H9 (cell line): ENCODE measurements around the gene COL5A2. TPM values are rescaled to one million over a fixed set of nuclear protein-coding genes. Genes with fewer than 3 reads are reported as not detected.

ENCODE experiments used
- DNase-seq: peaks from one replicate; pipeline ENCODE4 v3.0.0-alpha.2; 2017
- H2AFZ ChIP-seq: one replicate; pipeline ENCODE4 v1.6.1; 2013; ENCODE audit warnings: mild to moderate bottlenecking, low read length, control low read depth, moderate library complexity
- H2AK5ac ChIP-seq: 2 replicates; pipeline ENCODE4 v1.6.1; 2013; ENCODE audit warnings: low read length, control low read depth, mixed read lengths; ENCODE audit not compliant: insufficient read length
- H2BK120ac ChIP-seq: one replicate; pipeline ENCODE4 v1.6.1; 2013; ENCODE audit warnings: low read depth, mild to moderate bottlenecking, low read length, control low read depth, inconsistent platforms; ENCODE audit not compliant: poor library complexity, severe bottlenecking
- H2BK12ac ChIP-seq: 2 replicates; pipeline ENCODE4 v1.6.1; 2013; ENCODE audit warnings: low read length, control low read depth, mixed read lengths, low read depth; ENCODE audit not compliant: insufficient read length
- H2BK15ac ChIP-seq: 2 replicates; pipeline ENCODE4 v1.6.1; 2013; ENCODE audit warnings: low read depth, low read length, control low read depth
- H2BK20ac ChIP-seq: one replicate; pipeline ENCODE4 v1.6.1; 2013; ENCODE audit warnings: low read depth, mild to moderate bottlenecking, low read length, control low read depth, inconsistent platforms; ENCODE audit not compliant: poor library complexity, severe bottlenecking
- H2BK5ac ChIP-seq: 2 replicates; pipeline ENCODE4 v1.6.1; 2013; ENCODE audit warnings: low read length, control low read depth, mixed read lengths; ENCODE audit not compliant: insufficient read length
- H3K14ac ChIP-seq: 2 replicates; pipeline ENCODE4 v1.6.1; 2013; ENCODE audit warnings: low read length, control low read depth; ENCODE audit not compliant: insufficient read depth
- H3K18ac ChIP-seq: 2 replicates; pipeline ENCODE4 v1.6.1; 2013; ENCODE audit warnings: low read depth, mild to moderate bottlenecking, mixed read lengths, low read length, control low read depth; ENCODE audit not compliant: insufficient read length
- H3K23ac ChIP-seq: 2 replicates; pipeline ENCODE4 v1.6.1; 2013; ENCODE audit warnings: low read length, control low read depth, mixed read lengths, low read depth; ENCODE audit not compliant: insufficient read length
- H3K23me2 ChIP-seq: 2 replicates; pipeline ENCODE4 v1.6.1; 2013; ENCODE audit warnings: low read depth, mild to moderate bottlenecking, mixed read lengths, low read length, control low read depth; ENCODE audit not compliant: insufficient read length, poor library complexity, severe bottlenecking
- H3K27ac ChIP-seq: 2 replicates; pipeline ENCODE4 v1.5.1; 2013; ENCODE audit warnings: low read length, control low read depth, mixed read lengths, low read depth; ENCODE audit not compliant: insufficient read length
- H3K27me3 ChIP-seq: 2 replicates; pipeline ENCODE4 v1.6.1; 2013; ENCODE audit warnings: low read length, control low read depth, inconsistent platforms; ENCODE audit not compliant: insufficient read depth
- H3K4ac ChIP-seq: 2 replicates; pipeline ENCODE4 v1.6.1; 2013; ENCODE audit warnings: low read depth, mild to moderate bottlenecking, control low read depth, inconsistent platforms, low read length, moderate library complexity
- H3K4me1 ChIP-seq: 2 replicates; pipeline ENCODE4 v1.6.1; 2013; ENCODE audit warnings: low read length, control low read depth, inconsistent platforms; ENCODE audit not compliant: insufficient read depth
- H3K4me2 ChIP-seq: 2 replicates; pipeline ENCODE4 v1.6.1; 2013; ENCODE audit warnings: low read length, control low read depth, mixed read lengths; ENCODE audit not compliant: insufficient read length, insufficient read depth
- H3K56ac ChIP-seq: 2 replicates; pipeline ENCODE4 v1.6.1; 2013; ENCODE audit warnings: low read depth, mild to moderate bottlenecking, mixed read lengths, low read length, control low read depth; ENCODE audit not compliant: insufficient read length
- H3K79me1 ChIP-seq: 2 replicates; pipeline ENCODE4 v1.6.1; 2013; ENCODE audit warnings: low read depth, mild to moderate bottlenecking, moderate library complexity, low read length, control low read depth, inconsistent platforms; ENCODE audit not compliant: insufficient read depth, poor library complexity, severe bottlenecking
- H3K79me2 ChIP-seq: 2 replicates; pipeline ENCODE4 v1.6.1; 2013; ENCODE audit warnings: low read length, control low read depth, inconsistent platforms; ENCODE audit not compliant: insufficient read depth
- H3K9ac ChIP-seq: 2 replicates; pipeline ENCODE4 v1.6.1; 2013; ENCODE audit warnings: low read length, control low read depth, mixed read lengths; ENCODE audit not compliant: insufficient read length; ENCODE audit errors: extremely low read depth
- H3K9me3 ChIP-seq: one replicate; pipeline ENCODE4 v1.6.1; 2013; ENCODE audit warnings: low read depth, low read length, inconsistent platforms; ENCODE audit not compliant: control insufficient read depth
- H3T11ph ChIP-seq: one replicate; pipeline ENCODE4 v1.6.1; 2013; ENCODE audit warnings: mild to moderate bottlenecking, low read length, control low read depth, inconsistent platforms
- H4K20me1 ChIP-seq: one replicate; pipeline ENCODE4 v1.6.1; 2013; ENCODE audit not compliant: control insufficient read depth, insufficient read length, insufficient read depth
- H4K5ac ChIP-seq: 2 replicates; pipeline ENCODE4 v1.6.1; 2013; ENCODE audit warnings: low read depth, mild to moderate bottlenecking, mixed read lengths, low read length, control low read depth; ENCODE audit not compliant: insufficient read length
- H4K8ac ChIP-seq: replicated peaks from 2 replicates; pipeline ENCODE4 v1.6.1; 2013; ENCODE audit warnings: low read length, control low read depth, mixed read lengths, low read depth; ENCODE audit not compliant: insufficient read length
- H4K91ac ChIP-seq: 2 replicates; pipeline ENCODE4 v1.6.1; 2013; ENCODE audit warnings: low read depth, mild to moderate bottlenecking, moderate library complexity, mixed read lengths, low read length, control low read depth; ENCODE audit not compliant: insufficient read length
- H3K27ac Mint-ChIP-seq, 3 experiments: 2 replicates in 2 of 3; 3 replicates in 1 of 3; pipeline ENCODE4 v1.8.0; 2020 to 2021; ENCODE audit warnings: mixed read lengths in 3 of 3, mild to moderate bottlenecking in 1 of 3, moderate library complexity in 1 of 3
- H3K27me3 Mint-ChIP-seq: 2 replicates; pipeline ENCODE4 v1.8.0; 2021; ENCODE audit warnings: low read depth, mild to moderate bottlenecking, moderate library complexity, mixed read lengths
- H3K36me3 Mint-ChIP-seq, 3 experiments: 2 replicates in 2 of 3; 3 replicates in 1 of 3; pipeline ENCODE4 v1.8.0; 2020 to 2021; ENCODE audit warnings: low read depth in 3 of 3, mixed read lengths in 3 of 3; ENCODE audit not compliant: insufficient read depth in 1 of 3
- H3K4me1 Mint-ChIP-seq, 2 experiments: 2 replicates each; pipeline ENCODE4 v1.8.0; 2020; ENCODE audit warnings: mixed read lengths in 2 of 2
- H3K4me3 Mint-ChIP-seq, 2 experiments: 2 replicates in 1 of 2; 3 replicates in 1 of 2; pipeline ENCODE4 v1.8.0; 2020 to 2021; ENCODE audit warnings: mild to moderate bottlenecking in 2 of 2, mixed read lengths in 2 of 2, moderate library complexity in 1 of 2
- H3K9me3 Mint-ChIP-seq, 2 experiments: 2 replicates in 1 of 2; 3 replicates in 1 of 2; pipeline ENCODE4 v1.8.0; 2020; ENCODE audit warnings: mild to moderate bottlenecking in 2 of 2, mixed read lengths in 2 of 2, moderate library complexity in 1 of 2
- total RNA-seq: library from RNA; stranded (reverse); gene quantifications from 2 replicates; pipeline ENCODE4 v1.2.1, GENCODE V29; 2021
- TF ChIP-seq, protein P1 (sequence below): fragments of 200-600 bp; sonication (generic); conservative IDR thresholded peaks from 3 replicates; pipeline ENCODE4 v1.8.0; 2021; ENCODE audit warnings: antibody characterized with exemption, mild to moderate bottlenecking

COL5A2 gene
- total RNA-seq, 1 experiment from 2014 or later, result 10.5 TPM

DNA sequence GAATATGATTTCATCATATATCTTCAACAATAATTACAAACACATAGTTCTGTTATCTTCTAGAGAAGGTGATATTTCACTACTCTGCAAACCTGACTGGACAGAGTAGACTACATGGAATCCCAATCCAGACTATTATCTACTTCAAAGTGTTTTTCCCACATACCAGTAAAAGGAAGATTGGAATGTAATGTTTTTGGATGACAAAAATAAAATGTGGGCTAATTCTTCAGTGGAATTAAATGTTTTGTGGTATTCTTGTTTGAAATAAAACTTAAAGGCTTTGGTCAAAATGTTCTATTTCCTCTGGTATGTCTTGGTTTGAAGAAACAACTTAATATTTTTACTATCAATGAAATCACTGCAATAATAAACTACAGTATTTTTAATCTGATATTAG, 22.1 kb downstream of the COL5A2 start:
- no peak for DNase-seq
- no peak overlapping the region for H4K91ac ChIP-seq
- no peaks in the 10 kb centered on the region for H3K27me3 ChIP-seq
- peaks cover 3% of the 10 kb centered on the region; the same call in 1 of the 2 replicates for H3K4me1 ChIP-seq
- H3K9me3 Mint-ChIP-seq, result no peaks in the 10 kb centered on the region; a peak in 1 of 5 replicates
- no peak overlapping the region for H3K27ac Mint-ChIP-seq
- H3K14ac ChIP-seq, result no peak overlapping the region
- H3K4me1 Mint-ChIP-seq, result peaks cover 8 to 9% of the 10 kb centered on the region in 2 experiments
- H4K8ac ChIP-seq, result no peak overlapping the region
- no peak overlapping the region for H3K4me2 ChIP-seq
- H4K20me1 ChIP-seq, result no peaks in the 10 kb centered on the region
- H3K23me2 ChIP-seq, result no peaks in the 10 kb centered on the region
- H3K56ac ChIP-seq, result no peak overlapping the region
- H2AFZ ChIP-seq, result no peak overlapping the region
- H3K23ac ChIP-seq, result no peak overlapping the region
- H3K4me3 Mint-ChIP-seq, result no peak overlapping the region
- no peaks in the 10 kb centered on the region for H3K9me3 ChIP-seq
- TF ChIP-seq, protein P1, sequence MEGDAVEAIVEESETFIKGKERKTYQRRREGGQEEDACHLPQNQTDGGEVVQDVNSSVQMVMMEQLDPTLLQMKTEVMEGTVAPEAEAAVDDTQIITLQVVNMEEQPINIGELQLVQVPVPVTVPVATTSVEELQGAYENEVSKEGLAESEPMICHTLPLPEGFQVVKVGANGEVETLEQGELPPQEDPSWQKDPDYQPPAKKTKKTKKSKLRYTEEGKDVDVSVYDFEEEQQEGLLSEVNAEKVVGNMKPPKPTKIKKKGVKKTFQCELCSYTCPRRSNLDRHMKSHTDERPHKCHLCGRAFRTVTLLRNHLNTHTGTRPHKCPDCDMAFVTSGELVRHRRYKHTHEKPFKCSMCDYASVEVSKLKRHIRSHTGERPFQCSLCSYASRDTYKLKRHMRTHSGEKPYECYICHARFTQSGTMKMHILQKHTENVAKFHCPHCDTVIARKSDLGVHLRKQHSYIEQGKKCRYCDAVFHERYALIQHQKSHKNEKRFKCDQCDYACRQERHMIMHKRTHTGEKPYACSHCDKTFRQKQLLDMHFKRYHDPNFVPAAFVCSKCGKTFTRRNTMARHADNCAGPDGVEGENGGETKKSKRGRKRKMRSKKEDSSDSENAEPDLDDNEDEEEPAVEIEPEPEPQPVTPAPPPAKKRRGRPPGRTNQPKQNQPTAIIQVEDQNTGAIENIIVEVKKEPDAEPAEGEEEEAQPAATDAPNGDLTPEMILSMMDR, result no peak
- H3K27ac ChIP-seq, result no peak overlapping the region
- H3K18ac ChIP-seq, result no peak overlapping the region
- H3K79me1 ChIP-seq, result no peaks in the 10 kb centered on the region
- H3K9ac ChIP-seq, result no peak overlapping the region
- H3K27me3 Mint-ChIP-seq, result no peaks in the 10 kb centered on the region
- H2BK20ac ChIP-seq, result no peak overlapping the region
- H2BK5ac ChIP-seq, result no peak overlapping the region
- H2BK15ac ChIP-seq, result no peak overlapping the region
- no peak overlapping the region for H3T11ph ChIP-seq
- H4K5ac ChIP-seq, result no peak overlapping the region
- H2BK12ac ChIP-seq, result no peak overlapping the region
- H3K4ac ChIP-seq, result no peak overlapping the region
- no peak overlapping the region for H2AK5ac ChIP-seq
- H3K36me3 Mint-ChIP-seq, result no peaks in the 10 kb centered on the region
- no peak overlapping the region for H2BK120ac ChIP-seq
- no peaks in the 10 kb centered on the region for H3K79me2 ChIP-seq
